ENCODE results near the gene DYRK1A. TPM values are rescaled to one million over a fixed set of nuclear protein-coding genes. Genes with fewer than 3 reads are reported as not detected.

Gene DYRK1A
- total and polyA plus RNA-seq, 2 donors from 2014 or later, result 14.5 to 78.0 TPM

GRCh38 chr21:37525810-37526209 is 159.2 kb downstream of the DYRK1A start:
- Histone ChIP-seq H3K27me3 (ENCODE audit: control insufficient read depth, insufficient read depth, low read length) (no peaks in the 10 kb centered on the region), H3K4me1 (ENCODE audit: control insufficient read depth in 2 of 3, insufficient read depth in 2 of 3, low read depth in 1 of 3, low read length in 3 of 3) (no peaks in the 10 kb centered on the region), H3K27ac (ENCODE audit: low read depth in 2 of 2, low read length in 2 of 2) (no peak overlapping the region), H3K36me3 (ENCODE audit: control insufficient read depth in 2 of 3, insufficient read depth in 3 of 3, low read length in 3 of 3) (no peaks in the 10 kb centered on the region), H3K4me3 (ENCODE audit: low read length in 3 of 3) (no peak overlapping the region), H3K9me3 (ENCODE audit: control insufficient read depth in 2 of 3, insufficient read depth in 1 of 3, low read length in 3 of 3) (no peaks in the 10 kb centered on the region), H3K9ac (ENCODE audit: low read length in 3 of 3) (no peak overlapping the region)
- intact Hi-C loops (cut with DNase I), result no loop called here
- TF ChIP-seq CTCF (IDR thresholded peaks at IDR 0.05; ENCODE audit: borderline replicate concordance, extremely low read depth, insufficient read depth), result no peak
- DNase-seq, result no peak
- no peak for FAIRE-seq

- no peak overlapping the region for H3K9ac ChIP-seq (ENCODE audit: low read length in 3 of 3)
- no peak for TF ChIP-seq CTCF (IDR thresholded peaks at IDR 0.05; ENCODE audit: borderline replicate concordance, extremely low read depth, insufficient read depth)
- H3K27me3 ChIP-seq (ENCODE audit: control insufficient read depth, insufficient read depth, low read length), result no peaks in the 10 kb centered on the region
- no peaks in the 10 kb centered on the region for H3K9me3 ChIP-seq (ENCODE audit: control insufficient read depth in 2 of 3, insufficient read depth in 1 of 3, low read length in 3 of 3)
- no peak overlapping the region for H3K27ac ChIP-seq (ENCODE audit: low read depth in 2 of 2, low read length in 2 of 2)
- no peaks in the 10 kb centered on the region for H3K36me3 ChIP-seq (ENCODE audit: control insufficient read depth in 2 of 3, insufficient read depth in 3 of 3, low read length in 3 of 3)
- FAIRE-seq (no peak), DNase-seq (no peak)
- no peak overlapping the region for H3K4me3 ChIP-seq (ENCODE audit: low read length in 3 of 3)
- H3K4me1 ChIP-seq (ENCODE audit: control insufficient read depth in 2 of 3, insufficient read depth in 2 of 3, low read depth in 1 of 3, low read length in 3 of 3), result no peaks in the 10 kb centered on the region
- intact Hi-C loops (cut with DNase I), result no loop called here
These were observed 160.5 kb downstream of the DYRK1A start for GRCh38 chr21:37527103-37527502.

- no peaks in the 10 kb centered on the region for H3K9me3 ChIP-seq (ENCODE audit: control insufficient read depth in 2 of 3, insufficient read depth in 1 of 3, low read length in 3 of 3)
- H3K9ac ChIP-seq (ENCODE audit: low read length in 3 of 3), result no peak overlapping the region
- intact Hi-C loops (cut with DNase I), result no loop called here
- no peaks in the 10 kb centered on the region for H3K4me1 ChIP-seq (ENCODE audit: control insufficient read depth in 2 of 3, insufficient read depth in 2 of 3, low read depth in 1 of 3, low read length in 3 of 3)
- TF ChIP-seq CTCF (IDR thresholded peaks at IDR 0.05; ENCODE audit: borderline replicate concordance, extremely low read depth, insufficient read depth), result no peak
- DNase-seq, result no peak
- no peaks in the 10 kb centered on the region for H3K27me3 ChIP-seq (ENCODE audit: control insufficient read depth, insufficient read depth, low read length)
- H3K27ac ChIP-seq (ENCODE audit: low read depth in 2 of 2, low read length in 2 of 2), result no peak overlapping the region
- no peak for FAIRE-seq
- no peak overlapping the region for H3K4me3 ChIP-seq (ENCODE audit: low read length in 3 of 3)
- no peaks in the 10 kb centered on the region for H3K36me3 ChIP-seq (ENCODE audit: control insufficient read depth in 2 of 3, insufficient read depth in 3 of 3, low read length in 3 of 3)
These were observed 161.1 kb downstream of the DYRK1A start for GRCh38 chr21:37527716-37528115.

Data from kidney (tissue), 14 donors.